ENCODE measurements around the gene FARS2. TPM values are rescaled to one million over a fixed set of nuclear protein-coding genes. Genes with fewer than 3 reads are reported as not detected.

The FARS2 gene
- total and polyA plus RNA-seq, 12 donors, result 7.6 to 22.4 (median 20.8) TPM

DNA sequence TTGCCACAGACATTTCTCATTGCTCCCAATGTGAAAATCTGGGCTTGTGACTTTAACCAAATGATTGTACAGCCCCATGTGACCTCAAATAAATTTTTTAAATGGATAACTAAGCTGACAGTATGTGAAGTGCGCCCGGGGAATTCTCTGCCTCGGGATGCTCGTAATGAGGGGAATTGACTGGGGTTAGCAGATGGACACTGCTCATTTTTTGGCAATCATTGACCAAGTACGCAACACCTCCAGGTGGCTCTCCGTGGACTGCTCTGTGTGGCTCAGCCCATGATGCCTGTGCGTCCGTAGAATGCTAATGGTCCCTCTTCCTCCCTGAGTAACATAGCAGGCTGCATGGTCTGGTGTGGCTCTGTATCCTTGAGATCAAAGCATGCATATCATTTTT, 42.4 kb downstream of the FARS2 start:
- DNase-seq, result no peak
- no peak overlapping the region for H3K4me3 ChIP-seq
- no peak for ATAC-seq
- no peak overlapping the region for H3K27ac ChIP-seq
- H3K9me3 ChIP-seq, result no peaks in the 10 kb centered on the region
- no peaks in the 10 kb centered on the region for H3K36me3 ChIP-seq
- intact Hi-C loops (cut with DNase I), result loop anchor here in 7 of 10 donors (2.0 to 10.0 kb wide), 7 partner anchors 86 to 931 kb away; no protein-coding TSS in a partner anchor
- H3K27me3 ChIP-seq, result no peaks in the 10 kb centered on the region
- TF ChIP-seq, protein P1, sequence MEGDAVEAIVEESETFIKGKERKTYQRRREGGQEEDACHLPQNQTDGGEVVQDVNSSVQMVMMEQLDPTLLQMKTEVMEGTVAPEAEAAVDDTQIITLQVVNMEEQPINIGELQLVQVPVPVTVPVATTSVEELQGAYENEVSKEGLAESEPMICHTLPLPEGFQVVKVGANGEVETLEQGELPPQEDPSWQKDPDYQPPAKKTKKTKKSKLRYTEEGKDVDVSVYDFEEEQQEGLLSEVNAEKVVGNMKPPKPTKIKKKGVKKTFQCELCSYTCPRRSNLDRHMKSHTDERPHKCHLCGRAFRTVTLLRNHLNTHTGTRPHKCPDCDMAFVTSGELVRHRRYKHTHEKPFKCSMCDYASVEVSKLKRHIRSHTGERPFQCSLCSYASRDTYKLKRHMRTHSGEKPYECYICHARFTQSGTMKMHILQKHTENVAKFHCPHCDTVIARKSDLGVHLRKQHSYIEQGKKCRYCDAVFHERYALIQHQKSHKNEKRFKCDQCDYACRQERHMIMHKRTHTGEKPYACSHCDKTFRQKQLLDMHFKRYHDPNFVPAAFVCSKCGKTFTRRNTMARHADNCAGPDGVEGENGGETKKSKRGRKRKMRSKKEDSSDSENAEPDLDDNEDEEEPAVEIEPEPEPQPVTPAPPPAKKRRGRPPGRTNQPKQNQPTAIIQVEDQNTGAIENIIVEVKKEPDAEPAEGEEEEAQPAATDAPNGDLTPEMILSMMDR (IDR thresholded peaks at IDR 0.05), result no peak
- peaks cover 0 to 14% (median 0%) of the 10 kb centered on the region in 9 donors for H3K4me1 ChIP-seq
- WGBS, 2 donors, result 93 to 95% methylated on average over 8 of the region's 8 CpGs

- Histone ChIP-seq H3K9me3 (no peaks in the 10 kb centered on the region), H3K27ac (no peak overlapping the region), H3K36me3 (no peaks in the 10 kb centered on the region), H3K4me1 (peaks cover 0 to 14% (median 0%) of the 10 kb centered on the region in 9 donors), H3K4me3 (no peak overlapping the region), H3K27me3 (no peaks in the 10 kb centered on the region)
- TF ChIP-seq, protein P1 (IDR thresholded peaks at IDR 0.05), result no peak
- WGBS, 2 donors, result 77 to 78% methylated on average over 5 of the region's 5 CpGs
- intact Hi-C loops (cut with DNase I), result loop anchor here in 3 of 10 donors (2.0 to 10.0 kb wide), 3 partner anchors 37 to 161 kb away; no protein-coding TSS in a partner anchor
- ATAC-seq (no peak), DNase-seq (no peak)
Observed at GRCh38 chr6:5305968-5306626, 44.8 kb downstream of the FARS2 start.

- no peak for ATAC-seq
- no peak overlapping the region for H3K4me3 ChIP-seq
- H3K36me3 ChIP-seq, result no peaks in the 10 kb centered on the region
- H3K9me3 ChIP-seq, result no peaks in the 10 kb centered on the region
- no peaks in the 10 kb centered on the region for H3K27me3 ChIP-seq
- no peak overlapping the region for H3K27ac ChIP-seq
- intact Hi-C loops (cut with DNase I), result loop anchor here in 3 of 10 donors (2.0 to 10.0 kb wide), 3 partner anchors 38 to 162 kb away; no protein-coding TSS in a partner anchor
- TF ChIP-seq, protein P1 (IDR thresholded peaks at IDR 0.05), result no peak
- DNase-seq, result no peak
- H3K4me1 ChIP-seq, result peaks cover 0 to 12% (median 0%) of the 10 kb centered on the region in 9 donors
Observed at GRCh38 chr6:5307058-5307457, 45.7 kb downstream of the FARS2 start.

DNA sequence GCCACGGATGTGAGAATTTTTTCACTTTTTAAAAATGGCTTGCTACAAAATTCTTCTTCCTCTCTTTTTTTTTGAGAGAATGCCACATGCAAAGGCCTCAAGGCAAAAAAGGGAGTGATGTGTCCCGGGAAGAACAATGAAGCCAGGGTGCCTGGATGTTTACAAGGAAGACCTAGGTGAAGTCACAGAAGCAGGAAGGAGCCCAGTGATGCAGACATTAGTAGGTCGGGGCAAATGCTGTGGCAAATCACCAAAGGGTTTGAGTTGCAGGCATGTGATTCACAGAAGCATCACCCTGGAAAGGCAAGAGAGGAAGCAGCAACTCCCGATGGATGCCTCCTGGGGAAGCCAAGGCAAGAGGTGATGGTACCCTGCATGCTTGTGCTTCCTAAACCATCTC, 46.8 kb downstream of the FARS2 start:
- H3K27me3 ChIP-seq, result no peaks in the 10 kb centered on the region
- 72% methylated on average over 4 of the region's 4 CpGs for WGBS, 2 donors
- ATAC-seq (no peak), DNase-seq (no peak)
- no peaks in the 10 kb centered on the region for H3K9me3 ChIP-seq
- TF ChIP-seq, protein P1 (IDR thresholded peaks at IDR 0.05), result no peak
- H3K4me1 ChIP-seq, result peaks cover 0 to 2% (median 0%) of the 10 kb centered on the region in 9 donors
- intact Hi-C loops (cut with DNase I), result loop anchor here in 3 of 10 donors (10.0 kb wide), 2 partner anchors 93 to 163 kb away; no protein-coding TSS in a partner anchor
- H3K27ac ChIP-seq, result no peak overlapping the region
- H3K4me3 ChIP-seq, result no peak overlapping the region
- H3K36me3 ChIP-seq, result no peaks in the 10 kb centered on the region

All from heart right ventricle (tissue), 16 donors.